Effector memory CD4-positive, alpha-beta T cell (primary cell): ENCODE results near the gene ECT2L.

ENCODE experiments used
- DNase-seq, 3 donors: peaks; one replicate each; pipeline ENCODE4 v3.0.0-alpha.2; 2020
- H3K27ac ChIP-seq: 2 replicates; pipeline ENCODE4 v1.7.0; 2013; ENCODE audit warnings: mild to moderate bottlenecking, low read length, moderate library complexity; ENCODE audit not compliant: insufficient read depth, poor library complexity, severe bottlenecking
- H3K27me3 ChIP-seq: replicated peaks from 2 replicates; pipeline ENCODE4 v1.7.0; 2013; ENCODE audit warnings: mild to moderate bottlenecking, low read length; ENCODE audit not compliant: insufficient read depth, control insufficient read depth, poor library complexity, severe bottlenecking
- H3K36me3 ChIP-seq: 2 replicates; pipeline ENCODE4 v1.7.0; 2013; ENCODE audit warnings: mild to moderate bottlenecking, low read length, moderate library complexity; ENCODE audit not compliant: control insufficient read depth, insufficient read depth
- H3K4me1 ChIP-seq: 2 replicates; pipeline ENCODE4 v1.7.0; 2013; ENCODE audit warnings: low read length, mild to moderate bottlenecking; ENCODE audit not compliant: control insufficient read depth, insufficient read depth, poor library complexity, severe bottlenecking
- H3K4me3 ChIP-seq: 2 replicates; pipeline ENCODE4 v1.7.0; 2013; ENCODE audit warnings: low read length, low read depth, mild to moderate bottlenecking; ENCODE audit not compliant: insufficient read depth, poor library complexity, severe bottlenecking
- H3K9me3 ChIP-seq: 2 replicates; pipeline ENCODE4 v1.7.0; 2013; ENCODE audit warnings: mild to moderate bottlenecking, low read length, moderate library complexity; ENCODE audit not compliant: control insufficient read depth

Gene ECT2L

GRCh38 chr6:138849791-138850190 is 53.9 kb downstream of the ECT2L start:
- no peak overlapping the region for H3K4me3 ChIP-seq
- no peak for DNase-seq
- no peaks in the 10 kb centered on the region for H3K27me3 ChIP-seq
- H3K36me3 ChIP-seq: no peaks in the 10 kb centered on the region
- no peaks in the 10 kb centered on the region for H3K4me1 ChIP-seq
- no peak overlapping the region for H3K27ac ChIP-seq
- H3K9me3 ChIP-seq: no peaks in the 10 kb centered on the region

DNA sequence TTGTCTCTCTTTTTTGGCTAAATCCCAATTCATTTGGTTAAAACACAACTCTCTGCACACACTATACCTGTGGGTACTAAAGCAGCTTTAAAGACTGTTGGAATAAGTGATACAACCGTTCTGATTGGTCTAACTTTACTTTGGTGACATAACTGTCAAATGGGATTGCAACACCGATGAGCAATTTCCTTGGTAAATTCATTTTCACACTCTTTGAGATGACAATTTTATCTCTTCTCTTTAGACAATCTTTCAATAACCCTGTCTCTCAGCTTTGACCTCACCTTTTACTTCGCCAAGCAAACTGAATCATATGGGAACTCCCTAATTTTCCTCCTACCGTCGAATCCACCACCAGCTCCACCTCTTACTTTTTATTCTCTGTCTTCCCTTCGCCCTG is 60.8 kb downstream of the ECT2L start:
- Histone ChIP-seq H3K36me3 (no peaks in the 10 kb centered on the region), H3K27ac (no peak overlapping the region), H3K4me3 (no peak overlapping the region), H3K4me1 (no peaks in the 10 kb centered on the region), H3K27me3 (no peaks in the 10 kb centered on the region), H3K9me3 (no peaks in the 10 kb centered on the region)
- DNase-seq: no peak

GRCh38 chr6:138857775-138858174 is 61.9 kb downstream of the ECT2L start:
- Histone ChIP-seq H3K36me3 (no peaks in the 10 kb centered on the region), H3K27ac (no peak overlapping the region), H3K27me3 (no peaks in the 10 kb centered on the region), H3K9me3 (no peaks in the 10 kb centered on the region), H3K4me3 (no peak overlapping the region), H3K4me1 (no peaks in the 10 kb centered on the region)
- no peak for DNase-seq

DNA sequence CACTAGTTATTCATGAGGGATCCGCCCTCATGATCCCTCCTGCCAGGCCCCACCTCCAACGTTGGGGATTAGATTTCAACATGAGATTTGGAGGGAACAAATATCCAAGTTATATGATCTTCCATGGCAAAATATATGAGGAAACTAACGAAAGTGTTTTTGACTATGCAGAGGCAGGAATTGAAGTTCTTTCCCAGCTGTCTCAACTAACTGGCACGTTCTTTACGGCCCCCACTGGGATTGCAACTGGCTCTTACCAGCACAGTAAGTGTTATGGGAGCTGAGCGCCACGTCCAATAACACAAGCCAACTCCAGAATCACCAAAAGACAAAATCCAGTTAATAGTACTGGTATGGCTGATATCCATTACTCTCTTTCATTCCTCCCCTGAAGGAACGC is 66.6 kb downstream of the ECT2L start:
- H3K27ac ChIP-seq: no peak overlapping the region

DNA sequence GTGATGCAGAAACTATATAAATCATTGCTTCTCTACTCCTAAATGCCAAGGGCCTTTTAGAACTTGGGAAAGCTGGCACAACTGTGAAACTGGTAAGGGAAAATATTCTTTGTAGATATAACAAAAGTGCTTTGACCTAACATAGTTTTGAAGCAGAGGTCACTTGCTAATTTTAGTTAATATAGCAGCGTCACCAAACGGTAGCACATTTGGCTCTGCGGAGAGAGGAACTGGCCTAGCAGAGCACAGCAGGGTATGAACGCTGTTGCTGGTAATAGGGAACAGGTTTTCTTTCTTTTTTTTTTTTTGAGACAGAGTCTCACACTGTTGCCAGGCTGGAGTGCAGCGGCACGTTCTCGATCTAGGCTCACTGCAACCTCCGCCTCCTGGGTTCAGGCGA is 67.4 kb downstream of the ECT2L start:
- no peak overlapping the region for H3K27ac ChIP-seq
- H3K9me3 ChIP-seq: no peaks in the 10 kb centered on the region
- no peaks in the 10 kb centered on the region for H3K27me3 ChIP-seq
- H3K4me1 ChIP-seq: no peaks in the 10 kb centered on the region
- no peaks in the 10 kb centered on the region for H3K36me3 ChIP-seq
- DNase-seq: no peak
- no peak overlapping the region for H3K4me3 ChIP-seq

More for the DNA sequence above, 66.6 kb downstream of the ECT2L start:
- no peaks in the 10 kb centered on the region for H3K27me3 ChIP-seq
- no peaks in the 10 kb centered on the region for H3K4me1 ChIP-seq
- no peaks in the 10 kb centered on the region for H3K36me3 ChIP-seq
- H3K9me3 ChIP-seq: no peaks in the 10 kb centered on the region
- DNase-seq: no peak
- no peak overlapping the region for H3K4me3 ChIP-seq

GRCh38 chr6:138864343-138864890 is 68.5 kb downstream of the ECT2L start:
- DNase-seq: no peak
- Histone ChIP-seq H3K27me3 (no peaks in the 10 kb centered on the region), H3K4me3 (no peak overlapping the region), H3K4me1 (no peaks in the 10 kb centered on the region), H3K9me3 (no peaks in the 10 kb centered on the region), H3K36me3 (no peaks in the 10 kb centered on the region), H3K27ac (no peak overlapping the region)

DNA sequence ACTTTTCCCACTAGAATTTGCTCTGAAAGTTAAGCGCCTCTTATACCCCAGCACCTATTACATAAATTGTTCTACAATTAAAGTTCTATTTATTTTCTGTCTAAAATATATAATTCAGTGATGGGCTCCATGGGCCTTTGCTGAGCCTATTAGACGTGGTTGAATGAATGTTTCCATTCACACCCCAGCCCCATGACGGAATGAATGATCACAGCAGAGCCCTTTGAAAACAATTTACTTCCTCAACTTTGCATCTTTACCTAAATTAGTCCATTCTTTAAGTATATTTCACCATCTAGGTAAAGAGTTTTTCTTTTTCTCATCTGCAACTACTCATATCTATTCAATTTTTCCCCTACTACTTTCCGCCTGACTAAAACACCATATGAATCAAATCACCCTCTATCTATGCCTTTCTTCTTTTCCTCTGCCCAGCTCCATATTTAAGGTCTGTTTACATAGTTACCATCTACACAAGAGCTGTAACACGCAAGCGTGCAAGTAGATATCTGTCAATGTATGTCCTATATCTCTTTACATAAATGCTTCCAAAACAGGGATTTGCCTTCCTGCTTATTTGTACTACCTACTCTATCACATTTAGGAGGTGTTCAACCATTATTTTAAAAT is 69.7 kb downstream of the ECT2L start:
- H3K36me3 ChIP-seq: no peaks in the 10 kb centered on the region
- no peak overlapping the region for H3K4me3 ChIP-seq
- no peaks in the 10 kb centered on the region for H3K27me3 ChIP-seq
- H3K27ac ChIP-seq: no peak overlapping the region
- no peaks in the 10 kb centered on the region for H3K4me1 ChIP-seq
- DNase-seq: no peak
- no peaks in the 10 kb centered on the region for H3K9me3 ChIP-seq

- no peaks in the 10 kb centered on the region for H3K27me3 ChIP-seq
- no peak overlapping the region for H3K27ac ChIP-seq
- H3K36me3 ChIP-seq: no peaks in the 10 kb centered on the region
- no peak overlapping the region for H3K4me3 ChIP-seq
- H3K9me3 ChIP-seq: no peaks in the 10 kb centered on the region
- DNase-seq: no peak
- H3K4me1 ChIP-seq: no peaks in the 10 kb centered on the region
Observed at GRCh38 chr6:138868181-138868580, 72.3 kb downstream of the ECT2L start.

DNA sequence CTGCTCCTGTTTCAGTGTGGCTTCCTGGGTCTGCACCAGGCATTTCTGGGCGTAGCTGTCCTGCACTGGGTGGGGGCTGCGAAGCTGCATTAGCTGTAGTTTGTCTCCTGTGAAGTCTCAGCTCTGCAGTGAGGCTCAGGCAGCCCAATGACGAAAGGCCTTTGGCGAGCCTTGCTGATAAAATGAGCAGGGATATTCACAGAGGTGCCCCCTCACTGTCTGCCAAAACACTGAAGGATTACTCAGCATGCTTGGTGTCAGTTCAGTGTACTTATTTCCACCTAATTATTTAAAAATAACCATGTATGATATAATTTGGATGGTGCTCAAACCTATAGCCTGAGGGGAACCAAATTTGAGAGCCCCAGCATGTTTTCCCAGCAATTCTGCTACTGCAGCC is 73.5 kb downstream of the ECT2L start:
- Histone ChIP-seq H3K9me3 (no peaks in the 10 kb centered on the region), H3K4me3 (no peak overlapping the region), H3K36me3 (no peaks in the 10 kb centered on the region), H3K27me3 (no peaks in the 10 kb centered on the region), H3K27ac (no peak overlapping the region), H3K4me1 (no peaks in the 10 kb centered on the region)
- no peak for DNase-seq

GRCh38 chr6:138873191-138873590 is 77.3 kb downstream of the ECT2L start:
- DNase-seq: no peak
- Histone ChIP-seq H3K9me3 (no peaks in the 10 kb centered on the region), H3K4me3 (no peak overlapping the region), H3K36me3 (no peaks in the 10 kb centered on the region), H3K4me1 (no peaks in the 10 kb centered on the region), H3K27me3 (no peaks in the 10 kb centered on the region), H3K27ac (no peak overlapping the region)
